Mesodermal cell (in vitro differentiated cells): ENCODE measurements around the gene EFHC1.

Source experiments
- H3K27ac ChIP-seq: 2 replicates; pipeline ENCODE4 v1.7.0; 2013; ENCODE audit warnings: mild to moderate bottlenecking, low read depth, low read length, moderate library complexity; ENCODE audit not compliant: severe bottlenecking
- H3K36me3 ChIP-seq: 2 replicates; pipeline ENCODE4 v1.7.1; 2013; ENCODE audit warnings: mild to moderate bottlenecking, low read length, moderate library complexity; ENCODE audit not compliant: control insufficient read depth, insufficient read depth
- H3K4me1 ChIP-seq: one replicate; pipeline ENCODE4 v1.7.1; 2013; ENCODE audit warnings: mild to moderate bottlenecking, low read length; ENCODE audit not compliant: insufficient read depth, control insufficient read depth, poor library complexity, severe bottlenecking
- H3K4me3 ChIP-seq: 2 replicates; pipeline ENCODE4 v1.7.0; 2013; ENCODE audit warnings: low read length, control low read depth, mild to moderate bottlenecking; ENCODE audit not compliant: insufficient read depth, poor library complexity, severe bottlenecking; ENCODE audit errors: extremely low read depth
- H3K9me3 ChIP-seq: 2 replicates; pipeline ENCODE4 v1.7.1; 2013; ENCODE audit warnings: mild to moderate bottlenecking, low read length, moderate library complexity; ENCODE audit not compliant: control insufficient read depth
- whole genome bisulfite sequencing, 2 experiments: methylation state at CpG; one replicate each; pipeline ENCODE4 v1.1.5; 2013; ENCODE audit warnings: missing lambda C conversion rate in 2 of 2; ENCODE audit not compliant: insufficient coverage in 2 of 2; 5-methylcytosine and 5-hydroxymethylcytosine counted together

Gene EFHC1

GRCh38 chr6:52510213-52510562, 90.0 kb downstream of the EFHC1 start:
- Histone ChIP-seq H3K4me1 (peaks cover 44% of the 10 kb centered on the region), H3K9me3 (no peaks in the 10 kb centered on the region), H3K4me3 (no peak overlapping the region), H3K36me3 (peaks cover 78% of the 10 kb centered on the region), H3K27ac (no peak overlapping the region)

- Histone ChIP-seq H3K27ac (no peak overlapping the region), H3K36me3 (peaks cover 78% of the 10 kb centered on the region), H3K9me3 (no peaks in the 10 kb centered on the region), H3K4me3 (no peak overlapping the region), H3K4me1 (peaks cover 51% of the 10 kb centered on the region)
- 93 to 94% methylated on average over 10 of the region's 10 CpGs for WGBS, 2 experiments
These were observed 91.0 kb downstream of the EFHC1 start for GRCh38 chr6:52511163-52511562.

GRCh38 chr6:52511572-52512151, 91.5 kb downstream of the EFHC1 start:
- 98 to 100% methylated on average over 4 to 7 of the region's 12 CpGs for WGBS, 2 experiments
- no peaks in the 10 kb centered on the region for H3K9me3 ChIP-seq
- peaks cover 78% of the 10 kb centered on the region for H3K36me3 ChIP-seq
- peak overlapping the region; percentile 89 for H3K27ac ChIP-seq
- peaks cover 53% of the 10 kb centered on the region for H3K4me1 ChIP-seq
- no peak overlapping the region for H3K4me3 ChIP-seq

GRCh38 chr6:52512199-52512598, 92.1 kb downstream of the EFHC1 start:
- H3K27ac ChIP-seq, result peak overlapping the region; percentile 89
- WGBS, 2 experiments, result 73 to 74% methylated on average over 4 of the region's 4 CpGs
- peaks cover 77% of the 10 kb centered on the region for H3K36me3 ChIP-seq
- H3K4me1 ChIP-seq, result peaks cover 58% of the 10 kb centered on the region
- H3K9me3 ChIP-seq, result no peaks in the 10 kb centered on the region
- H3K4me3 ChIP-seq, result no peak overlapping the region

GRCh38 chr6:52513464-52513863, 93.3 kb downstream of the EFHC1 start:
- Histone ChIP-seq H3K4me3 (no peak overlapping the region), H3K9me3 (no peaks in the 10 kb centered on the region), H3K27ac (no peak overlapping the region), H3K36me3 (peaks cover 65% of the 10 kb centered on the region), H3K4me1 (peaks cover 69% of the 10 kb centered on the region)
- 81 to 88% methylated on average over 2 of the region's 2 CpGs for WGBS, 2 experiments

GRCh38 chr6:52513896-52514295, 93.8 kb downstream of the EFHC1 start:
- WGBS, 2 experiments, result 100% methylated on average over 1 of the region's 4 CpGs; no CpG with 5 or more reads in 1 of the 2 experiments
- Histone ChIP-seq H3K27ac (no peak overlapping the region), H3K9me3 (no peaks in the 10 kb centered on the region), H3K36me3 (peaks cover 64% of the 10 kb centered on the region), H3K4me1 (peaks cover 73% of the 10 kb centered on the region), H3K4me3 (no peak overlapping the region)

- peak overlapping the region; percentile 20 for H3K27ac ChIP-seq
These were observed 94.4 kb downstream of the EFHC1 start for GRCh38 chr6:52514514-52514913.

GRCh38 chr6:52515219-52515960, 95.2 kb downstream of the EFHC1 start:
- WGBS, 2 experiments, result 80 to 88% methylated on average over 2 of the region's 2 CpGs
- Histone ChIP-seq H3K27ac (peak overlapping the region; percentile 20), H3K4me1 (peaks cover 71% of the 10 kb centered on the region), H3K9me3 (no peaks in the 10 kb centered on the region), H3K4me3 (no peak overlapping the region), H3K36me3 (peaks cover 64% of the 10 kb centered on the region)

More at GRCh38 chr6:52514514-52514913, 94.4 kb downstream of the EFHC1 start:
- WGBS, 2 experiments, result 38 to 80% methylated on average over 2 to 7 of the region's 7 CpGs
- H3K4me1 ChIP-seq, result peaks cover 74% of the 10 kb centered on the region
- H3K9me3 ChIP-seq, result no peaks in the 10 kb centered on the region
- no peak overlapping the region for H3K4me3 ChIP-seq
- H3K36me3 ChIP-seq, result peaks cover 64% of the 10 kb centered on the region

GRCh38 chr6:52516269-52516668, 96.1 kb downstream of the EFHC1 start:
- H3K9me3 ChIP-seq, result no peaks in the 10 kb centered on the region
- peaks cover 69% of the 10 kb centered on the region for H3K4me1 ChIP-seq
- 100% methylated on average over 1 of the region's 1 CpG; no CpG with 5 or more reads in 1 of the 2 experiments for WGBS, 2 experiments
- no peak overlapping the region for H3K4me3 ChIP-seq
- peaks cover 62% of the 10 kb centered on the region for H3K36me3 ChIP-seq
- no peak overlapping the region for H3K27ac ChIP-seq

- H3K4me3 ChIP-seq, result no peak overlapping the region
- H3K9me3 ChIP-seq, result no peaks in the 10 kb centered on the region
- peaks cover 59% of the 10 kb centered on the region for H3K36me3 ChIP-seq
- peaks cover 63% of the 10 kb centered on the region for H3K4me1 ChIP-seq
- no peak overlapping the region for H3K27ac ChIP-seq
- 96 to 100% methylated on average over 2 of the region's 3 CpGs for WGBS, 2 experiments
These were observed 96.8 kb downstream of the EFHC1 start for GRCh38 chr6:52516943-52517342.
